Activated naive CD8-positive, alpha-beta T cell treated with anti-CD3 and anti-CD28 coated beads for 36 hours (primary cell): ENCODE results near the gene MARCHF7. TPM values are rescaled to one million over a fixed set of nuclear protein-coding genes. Genes with fewer than 3 reads are reported as not detected.

Experiments
- total RNA-seq, 2 experiments: library from RNA; stranded (reverse); gene quantifications; one replicate each; pipeline ENCODE4 v1.2.3, GENCODE V29; 2021

The MARCHF7 gene
- total RNA-seq, 2 experiments from 2014 or later = 85.4 to 86.8 TPM

Other genes starting within 250 kb of the MARCHF7 start
- gene BAZ2B, start 96.0 kb upstream of the MARCHF7 start, total RNA-seq = 1 to 10 TPM; 8.3 TPM
- under 1 TPM; 0.37 to 0.56 TPM for gene CD302, start 85.7 kb downstream of the MARCHF7 start, total RNA-seq
- gene LY75, start 192.2 kb downstream of the MARCHF7 start, total RNA-seq = 10 to 100 TPM; 22.2 to 24.0 TPM